Subcutaneous abdominal adipose tissue (tissue), 5 donors: ENCODE data around the gene RPS19.
A peak's percentile ranks its signal among the peaks of the same experiment; 100 is the strongest.

Source experiments
- H3K27ac ChIP-seq: one replicate; pipeline ENCODE4 v1.7.0; 2013; ENCODE audit warnings: low read depth, mild to moderate bottlenecking, inconsistent platforms, low read length, moderate library complexity
- H3K27me3 ChIP-seq, 5 donors: one replicate each; pipeline ENCODE4 v1.7.0; 2013; ENCODE audit warnings: low read length in 5 of 5, inconsistent platforms in 1 of 5; ENCODE audit not compliant: control insufficient read depth in 5 of 5, insufficient read depth in 4 of 5
- H3K36me3 ChIP-seq, 5 donors: one replicate each; pipeline ENCODE4 v1.7.0; 2013; ENCODE audit warnings: low read length in 5 of 5; ENCODE audit not compliant: control insufficient read depth in 5 of 5, insufficient read depth in 5 of 5
- H3K4me1 ChIP-seq, 5 donors: one replicate each; pipeline ENCODE4 v1.7.0; 2013; ENCODE audit warnings: low read length in 5 of 5, mild to moderate bottlenecking in 3 of 5, moderate library complexity in 1 of 5; ENCODE audit not compliant: control insufficient read depth in 5 of 5, insufficient read depth in 5 of 5
- H3K4me3 ChIP-seq, 5 donors: one replicate each; pipeline ENCODE4 v1.7.0; 2013; ENCODE audit warnings: low read length in 5 of 5, low read depth in 1 of 5
- H3K9ac ChIP-seq, 5 donors: one replicate each; pipeline ENCODE4 v1.7.0; 2013; ENCODE audit warnings: low read length in 5 of 5, mild to moderate bottlenecking in 4 of 5, moderate library complexity in 3 of 5
- H3K9me3 ChIP-seq, 5 donors: one replicate each; pipeline ENCODE4 v1.7.0; 2013; ENCODE audit warnings: low read length in 5 of 5; ENCODE audit not compliant: control insufficient read depth in 5 of 5
- donor health status: healthy.
- donor health status: healthy.
- donor health status: healthy.
- donor health status: healthy.
- donor health status: healthy.

RPS19 gene

DNA sequence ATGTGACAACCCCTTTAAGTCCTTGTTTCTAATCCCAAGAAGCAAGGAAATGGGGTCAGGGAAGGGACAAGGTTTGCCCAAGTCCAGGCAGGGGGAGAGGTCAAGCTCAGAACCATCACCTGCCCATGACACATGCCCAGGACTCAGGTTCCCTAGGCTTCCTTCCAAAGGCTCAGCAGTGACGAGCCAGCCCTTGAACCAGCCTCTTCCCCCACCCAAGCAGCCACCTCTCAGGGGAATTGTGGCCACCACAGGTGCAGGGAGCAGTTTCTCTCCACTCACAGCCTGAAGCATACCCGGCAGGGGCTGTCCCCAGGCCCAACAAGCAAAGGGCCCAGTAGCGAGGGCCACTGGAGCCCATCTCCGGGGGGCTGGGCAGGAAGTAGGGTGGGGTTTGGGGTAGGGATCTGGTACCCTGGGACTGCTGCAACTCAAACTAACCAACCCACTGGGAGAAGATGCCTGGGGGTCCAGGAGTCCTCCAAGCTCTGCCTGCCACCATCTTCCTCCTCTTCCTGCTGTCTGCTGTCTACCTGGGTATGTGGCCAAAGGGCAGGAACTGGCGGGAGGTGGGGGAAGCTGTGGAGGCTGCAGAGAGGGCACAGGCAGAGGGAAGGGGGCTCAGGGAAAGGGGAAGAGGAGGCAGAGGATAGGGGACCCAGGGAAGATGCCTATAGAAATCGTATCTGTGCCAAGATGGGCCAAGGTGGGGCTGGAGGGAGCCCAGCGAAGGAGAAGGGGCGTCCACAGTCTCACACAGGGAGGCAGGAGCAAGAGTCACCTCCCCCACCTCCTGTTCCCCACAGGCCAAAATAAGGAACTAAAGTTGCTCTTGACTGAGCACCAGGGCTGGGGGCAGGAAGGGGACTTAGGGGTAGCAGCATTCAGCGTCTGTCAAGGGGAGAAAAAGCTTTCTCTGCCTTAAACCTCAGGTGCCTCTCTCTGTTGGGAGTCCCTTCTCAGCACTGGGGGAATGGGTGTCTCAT, 17.1 kb downstream of the RPS19 start, which contains the start of gene CD79A:
TSS of gene CD79A (plus strand) at position 433 of the 986 bp plus-strand sequence. CDS start at position 459, 26 bp downstream.
- Histone ChIP-seq H3K4me1 (peaks cover 0 to 22% (median 10%) of the 10 kb centered on the region in 5 donors), H3K9ac (peak within 1 kb of the TSS in 2 of 5 donors; percentile 6 to 22), H3K4me3 (no peak within 1 kb of the TSS), H3K27me3 (no peaks in the 10 kb centered on the region), H3K36me3 (peaks cover 0 to 3% (median under 1%) of the 10 kb centered on the region in 5 donors), H3K27ac (no peak within 1 kb of the TSS), H3K9me3 (no peaks in the 10 kb centered on the region)

DNA sequence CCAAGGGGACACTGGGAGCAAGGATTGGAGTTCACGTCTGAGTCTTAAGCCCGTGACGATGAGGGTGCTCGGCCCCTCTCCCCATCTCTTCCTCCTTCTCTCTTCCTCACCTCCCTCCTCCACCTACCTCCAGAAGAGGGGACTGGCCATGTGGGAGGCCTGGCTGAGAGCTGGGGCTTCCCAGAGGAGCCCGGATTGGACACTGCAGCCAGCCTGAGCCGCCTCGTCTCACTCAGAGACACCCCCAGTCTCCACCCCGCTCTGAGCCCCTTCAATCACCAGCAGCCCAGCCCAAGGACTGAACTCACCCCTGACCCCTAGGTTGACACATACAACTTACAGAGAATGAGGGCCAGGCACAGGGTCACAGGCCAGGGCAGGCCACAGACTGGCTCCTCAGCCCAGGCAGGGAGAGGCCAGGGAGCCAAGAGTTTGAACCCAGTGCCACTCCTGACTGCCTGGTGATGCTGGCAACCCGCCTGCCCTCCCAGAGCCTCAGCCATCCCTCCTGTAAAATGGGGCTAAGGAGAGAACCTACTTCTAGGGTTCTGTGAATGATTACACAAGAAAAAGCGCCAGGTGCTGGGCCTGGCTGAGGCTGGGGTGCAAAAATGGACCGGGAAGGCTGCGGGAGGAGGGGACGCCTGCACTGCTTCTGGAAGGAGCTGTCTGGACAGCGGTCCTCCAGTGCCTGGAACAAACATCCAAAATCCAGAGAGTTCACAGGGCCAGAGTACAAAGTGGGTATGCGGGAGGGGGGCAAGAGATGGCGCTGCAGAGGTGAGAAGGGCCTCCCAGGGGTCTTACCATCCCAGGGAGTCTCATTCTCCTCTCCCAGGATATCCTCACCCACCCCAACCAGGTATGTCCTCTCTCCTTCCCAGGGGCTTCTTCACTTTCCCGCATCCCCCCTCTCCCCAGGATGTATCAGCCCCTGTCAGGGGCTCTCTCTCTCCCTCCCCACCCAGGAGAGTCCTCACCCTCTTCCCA, 18.2 kb downstream of the RPS19 start:
- no peak overlapping the region for H3K27ac ChIP-seq
- H3K4me1 ChIP-seq, result peaks cover 0 to 23% (median 16%) of the 10 kb centered on the region in 5 donors
- H3K9me3 ChIP-seq, result no peaks in the 10 kb centered on the region
- peak overlapping the region in 2 of 5 donors; percentile 6 to 22 for H3K9ac ChIP-seq
- no peaks in the 10 kb centered on the region for H3K27me3 ChIP-seq
- H3K36me3 ChIP-seq, result no peaks in the 10 kb centered on the region
- no peak overlapping the region for H3K4me3 ChIP-seq

DNA sequence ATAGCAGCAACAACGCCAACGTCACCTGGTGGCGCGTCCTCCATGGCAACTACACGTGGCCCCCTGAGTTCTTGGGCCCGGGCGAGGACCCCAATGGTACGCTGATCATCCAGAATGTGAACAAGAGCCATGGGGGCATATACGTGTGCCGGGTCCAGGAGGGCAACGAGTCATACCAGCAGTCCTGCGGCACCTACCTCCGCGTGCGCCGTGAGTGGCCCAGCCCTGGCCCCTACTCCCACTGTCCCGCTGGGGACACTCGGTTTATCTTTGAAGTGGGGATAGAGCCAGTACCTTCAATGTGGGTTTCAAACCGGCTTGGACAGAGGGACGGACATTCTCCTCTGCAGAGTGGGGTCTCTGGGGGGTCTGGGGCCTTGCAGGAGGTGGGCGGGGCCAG, 19.0 kb downstream of the RPS19 start:
- Histone ChIP-seq H3K27ac (no peak overlapping the region), H3K9ac (no peak overlapping the region), H3K4me1 (peaks cover 0 to 29% (median 22%) of the 10 kb centered on the region in 5 donors), H3K27me3 (no peaks in the 10 kb centered on the region), H3K4me3 (no peak overlapping the region), H3K9me3 (no peaks in the 10 kb centered on the region), H3K36me3 (no peaks in the 10 kb centered on the region)

DNA sequence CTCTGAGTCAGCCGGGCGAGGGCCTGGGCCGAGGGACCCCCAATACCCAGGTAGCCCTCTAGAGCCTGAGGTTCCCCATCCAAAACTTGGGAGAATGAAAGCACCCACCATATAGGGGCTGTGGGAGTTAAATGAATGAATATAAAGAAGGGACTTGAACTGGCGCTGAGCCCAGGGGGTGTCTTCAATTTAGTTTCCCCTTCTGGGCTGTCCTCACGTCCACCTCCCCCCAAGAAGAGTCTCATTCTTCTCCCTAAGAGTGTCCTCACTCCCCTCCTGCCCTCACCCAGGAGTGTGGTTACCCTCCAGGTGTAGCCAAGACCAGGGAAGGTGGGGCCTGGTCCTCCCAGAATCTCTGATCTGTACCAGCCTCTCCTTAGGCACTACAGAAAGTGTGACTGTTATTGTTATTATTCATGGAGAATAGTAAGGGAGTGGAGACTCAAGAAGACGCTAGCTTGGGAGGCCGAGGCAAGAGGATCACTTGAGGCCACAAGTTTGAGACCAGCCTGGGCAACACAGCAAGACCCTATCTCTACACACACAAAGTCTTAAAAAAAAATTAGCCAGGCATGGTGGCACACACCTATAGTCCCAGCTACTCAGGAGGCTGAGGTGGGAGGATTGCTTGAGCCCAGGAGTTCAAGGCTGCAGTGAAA, 19.7 kb downstream of the RPS19 start:
- no peak overlapping the region for H3K9ac ChIP-seq
- no peaks in the 10 kb centered on the region for H3K36me3 ChIP-seq
- H3K9me3 ChIP-seq, result no peaks in the 10 kb centered on the region
- H3K4me3 ChIP-seq, result no peak overlapping the region
- H3K4me1 ChIP-seq, result peaks cover 1 to 35% (median 27%) of the 10 kb centered on the region in 5 donors
- no peaks in the 10 kb centered on the region for H3K27me3 ChIP-seq
- no peak overlapping the region for H3K27ac ChIP-seq

DNA sequence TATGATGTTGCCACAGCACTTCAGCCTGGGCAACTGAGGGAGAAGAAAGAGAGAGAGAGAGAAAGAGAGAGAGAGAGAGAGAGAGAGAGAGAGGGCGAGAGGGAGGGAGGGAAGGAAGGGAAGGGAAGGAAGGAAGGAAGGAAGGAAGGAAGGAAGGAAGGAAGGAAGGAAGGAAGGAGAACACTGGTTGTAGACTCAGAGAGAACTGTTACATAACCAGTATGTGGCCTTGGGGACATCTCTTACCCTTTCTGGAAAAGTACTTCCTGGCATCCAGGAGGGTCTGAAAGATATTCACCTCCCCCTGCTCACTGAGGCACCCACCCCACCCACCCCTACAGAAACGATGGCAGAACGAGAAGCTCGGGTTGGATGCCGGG, 20.3 kb downstream of the RPS19 start:
- H3K27ac ChIP-seq, result no peak overlapping the region
- no peak overlapping the region for H3K9ac ChIP-seq
- no peaks in the 10 kb centered on the region for H3K9me3 ChIP-seq
- peaks cover 2 to 39% (median 32%) of the 10 kb centered on the region in 5 donors for H3K4me1 ChIP-seq
- no peaks in the 10 kb centered on the region for H3K36me3 ChIP-seq
- H3K27me3 ChIP-seq, result no peaks in the 10 kb centered on the region
- no peak overlapping the region for H3K4me3 ChIP-seq

DNA sequence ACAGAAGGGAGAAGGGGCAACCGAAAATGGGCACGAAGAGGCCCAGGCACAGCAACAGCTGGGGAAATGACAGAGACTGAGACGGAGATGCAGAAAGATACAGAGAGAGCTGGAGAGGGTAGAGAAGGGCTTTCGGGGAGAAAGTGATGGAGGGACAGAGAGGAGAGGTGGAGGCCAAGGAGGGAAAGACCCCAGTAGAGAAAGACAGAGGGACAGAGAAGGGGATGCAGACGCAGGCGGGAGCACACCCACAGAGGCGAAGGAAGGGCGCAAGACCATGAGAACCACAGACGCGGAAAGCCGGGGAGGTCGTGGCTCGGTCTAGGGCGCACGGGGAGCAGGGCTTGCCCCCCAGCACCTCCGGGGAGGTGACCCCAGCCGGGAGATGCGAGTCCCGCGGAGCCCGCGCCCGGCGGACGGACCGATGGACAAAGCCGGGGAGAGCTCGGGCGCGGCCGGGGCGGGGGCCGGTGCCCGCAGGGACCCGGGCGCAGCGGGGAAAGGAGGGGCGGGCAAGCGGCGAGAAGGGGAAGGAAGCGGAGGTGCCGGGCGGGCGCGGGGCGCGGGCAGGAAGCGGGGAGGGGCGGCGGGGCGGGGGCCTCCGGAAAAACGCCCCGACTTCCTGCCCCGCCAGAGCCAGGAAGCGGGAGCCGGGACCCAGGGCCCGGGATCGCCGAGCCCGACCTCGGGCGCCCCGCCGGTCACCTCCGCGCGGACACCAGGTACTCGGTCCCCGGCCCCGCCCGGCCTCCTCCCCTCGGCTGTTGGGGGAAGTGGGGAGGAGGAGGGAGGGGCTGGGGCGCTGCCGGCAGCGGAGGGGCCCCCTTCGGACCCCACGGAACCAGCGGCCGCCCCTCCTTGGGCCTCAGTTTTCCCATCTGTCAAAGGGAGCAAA, 22.8 kb downstream of the RPS19 start, which contains the start of gene ARHGEF1:
TSS of gene ARHGEF1 (plus strand) at position 617 of the 895 bp plus-strand sequence. CDS start 4,899 bp downstream, outside the sequence.
- Histone ChIP-seq H3K27me3 (no peaks in the 10 kb centered on the region), H3K4me1 (peaks cover 4 to 53% (median 38%) of the 10 kb centered on the region in 5 donors), H3K36me3 (peaks cover 0 to 6% (median 0%) of the 10 kb centered on the region in 5 donors), H3K9ac (peak within 1 kb of the TSS; percentile 45 to 96 (median 94)), H3K4me3 (peak within 1 kb of the TSS; percentile 80 to 97 (median 95)), H3K9me3 (no peaks in the 10 kb centered on the region), H3K27ac (peak within 1 kb of the TSS; percentile 82)

DNA sequence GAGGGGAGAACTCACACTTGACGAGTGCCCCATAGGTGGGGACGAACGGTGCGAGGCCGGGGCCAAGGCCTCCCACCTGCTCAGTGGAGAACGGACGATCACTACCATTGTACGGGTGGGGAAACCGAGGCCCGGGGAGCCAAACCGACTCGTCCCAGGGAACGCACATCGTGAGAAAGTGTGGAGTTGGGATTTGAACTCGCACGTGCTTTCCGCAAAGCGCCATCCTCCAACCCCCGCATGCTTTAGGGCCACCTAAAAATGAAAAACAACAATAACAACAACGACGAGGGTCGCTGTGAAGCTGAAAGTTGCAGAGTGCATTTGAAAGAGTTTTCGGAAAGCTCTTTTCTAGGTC, 23.4 kb downstream of the RPS19 start:
- H3K4me3 ChIP-seq, result peak overlapping the region; percentile 80 to 97 (median 95)
- peaks cover 0 to 12% (median 6%) of the 10 kb centered on the region in 5 donors for H3K36me3 ChIP-seq
- no peaks in the 10 kb centered on the region for H3K9me3 ChIP-seq
- no peaks in the 10 kb centered on the region for H3K27me3 ChIP-seq
- peak overlapping the region; percentile 45 to 96 (median 94) for H3K9ac ChIP-seq
- H3K4me1 ChIP-seq, result peaks cover 4 to 52% (median 38%) of the 10 kb centered on the region in 5 donors
- H3K27ac ChIP-seq, result peak overlapping the region; percentile 82

DNA sequence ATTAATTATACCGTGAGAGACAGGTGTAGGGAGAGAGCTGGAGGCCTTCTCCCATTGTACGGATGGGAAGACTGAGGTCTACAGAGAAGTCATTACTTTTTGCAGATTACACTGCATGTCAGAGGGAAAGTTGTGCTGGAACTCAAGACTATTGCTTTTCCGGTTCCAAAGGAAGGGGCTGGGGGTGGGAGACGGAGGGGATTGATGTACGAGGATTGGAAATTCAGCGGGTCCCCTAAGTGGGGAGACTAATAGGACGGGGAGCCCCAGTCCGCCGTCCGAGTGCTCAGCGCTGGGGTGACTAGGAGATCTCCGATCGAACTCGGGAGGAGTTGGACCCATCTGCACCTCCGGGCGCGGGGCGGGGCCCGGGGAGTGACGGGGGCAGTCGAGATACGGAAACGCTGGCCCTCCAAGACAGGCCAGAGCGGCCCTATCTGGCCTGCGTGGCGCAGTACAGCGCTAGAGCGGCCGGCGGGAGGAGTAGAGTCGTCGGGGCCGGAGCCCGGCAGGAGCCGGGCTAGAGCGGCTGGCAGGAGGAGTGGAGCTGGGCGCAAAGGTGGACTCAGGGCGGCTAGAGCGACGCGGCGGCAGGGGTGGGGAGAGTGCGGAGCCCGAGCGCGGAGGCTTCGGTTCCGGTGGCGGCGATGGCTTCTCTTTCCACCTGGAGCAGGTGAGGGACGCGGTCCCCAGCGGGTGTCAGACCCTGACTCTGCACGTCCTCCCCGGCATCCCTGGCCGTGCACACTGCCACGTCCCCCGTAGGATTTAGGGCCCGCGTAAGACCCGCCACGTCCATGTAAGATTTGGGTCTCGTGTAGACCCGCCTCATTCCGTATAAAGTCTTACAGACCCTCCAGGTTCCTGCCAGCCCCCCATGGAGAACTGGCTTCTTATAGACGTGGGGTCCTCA, 24.0 kb downstream of the RPS19 start:
- H3K9me3 ChIP-seq, result no peaks in the 10 kb centered on the region
- peaks cover 4 to 52% (median 38%) of the 10 kb centered on the region in 5 donors for H3K4me1 ChIP-seq
- peak overlapping the region; percentile 74 to 96 (median 94) for H3K9ac ChIP-seq
- peak overlapping the region; percentile 82 for H3K27ac ChIP-seq
- H3K4me3 ChIP-seq, result peak overlapping the region; percentile 80 to 97 (median 95)
- peaks cover 0 to 18% (median 10%) of the 10 kb centered on the region in 5 donors for H3K36me3 ChIP-seq
- no peaks in the 10 kb centered on the region for H3K27me3 ChIP-seq
